AG08395 (cell line): ENCODE results near the gene CD14.
A peak's percentile ranks its signal among the peaks of the same experiment; 100 is the strongest.
"Not testable (repeated sequence)": the region's sequence is repeated elsewhere in the genome, so short reads cannot be mapped to it uniquely, and the experiment has no call there.

Source experiments
- DNase-seq: peaks from one replicate; pipeline ENCODE4 v3.0.0; 2012; ENCODE audit warnings: mixed read lengths, low spot score

CD14 gene

DNA sequence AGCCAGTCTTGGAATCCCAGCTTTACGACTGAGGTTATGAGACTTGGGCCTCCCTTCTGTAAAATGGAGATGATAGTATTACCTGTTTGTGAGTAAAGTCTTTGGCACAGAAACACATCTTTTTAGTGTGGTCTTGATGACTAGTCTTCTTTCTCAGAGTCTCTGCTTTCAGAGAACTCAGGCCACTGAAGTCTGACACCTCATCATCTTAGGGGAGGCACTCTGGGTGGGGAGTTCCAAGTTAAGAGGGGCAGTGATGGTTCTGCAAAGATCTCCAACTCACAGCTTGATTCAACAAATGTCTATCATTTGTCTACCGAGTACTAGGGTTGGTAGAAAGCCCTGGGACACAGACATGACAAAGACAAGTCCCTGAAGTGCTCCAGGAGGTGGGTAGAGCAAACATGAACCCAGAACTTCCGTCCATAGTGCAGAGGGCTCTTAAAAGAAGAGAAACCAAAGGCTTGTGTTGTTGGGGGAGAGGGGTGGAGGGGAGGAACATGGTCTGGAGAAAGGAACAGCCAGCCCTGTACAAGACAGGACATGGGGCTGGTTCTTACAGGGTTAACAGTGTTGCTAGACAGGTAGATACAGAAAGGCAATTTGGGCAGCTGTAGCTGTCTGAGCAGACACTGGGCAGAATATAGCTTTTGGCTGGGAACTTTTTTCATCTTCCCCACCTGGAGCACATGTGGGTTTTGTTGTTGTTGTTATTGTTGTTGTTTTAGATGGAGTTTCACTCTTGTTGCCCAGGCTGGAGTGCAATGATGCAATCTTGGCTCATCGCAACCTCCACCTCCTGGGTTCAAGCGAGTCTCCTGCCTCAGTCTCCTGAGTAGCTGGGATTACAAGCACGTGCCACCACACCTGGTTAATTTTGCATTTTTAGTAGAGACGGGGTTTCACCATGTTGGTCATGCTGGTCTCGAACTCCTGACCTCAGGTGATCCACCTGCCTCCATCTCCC, 2.6 kb upstream of the CD14 start:
- DNase-seq, result no peak

DNA sequence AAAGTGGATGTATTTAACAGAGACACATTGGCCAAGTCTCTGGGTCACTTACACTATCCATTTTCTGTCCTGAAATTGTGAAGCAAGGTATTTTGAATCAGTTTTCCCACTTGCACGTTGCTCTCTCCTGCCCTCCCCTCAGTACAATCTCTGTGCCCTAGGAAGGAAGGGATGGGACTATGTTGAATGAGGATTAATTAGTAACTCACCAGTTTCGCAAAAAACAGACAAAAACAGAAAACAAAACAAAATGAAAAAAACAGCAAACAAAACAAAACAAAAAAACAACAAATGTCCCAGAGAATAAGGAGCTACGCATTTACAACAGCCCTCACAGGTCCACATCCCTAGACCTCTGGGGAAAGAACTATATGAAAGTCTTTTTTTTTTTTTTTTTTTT, 1.1 kb upstream of the CD14 start:
- DNase-seq, result no peak

DNA sequence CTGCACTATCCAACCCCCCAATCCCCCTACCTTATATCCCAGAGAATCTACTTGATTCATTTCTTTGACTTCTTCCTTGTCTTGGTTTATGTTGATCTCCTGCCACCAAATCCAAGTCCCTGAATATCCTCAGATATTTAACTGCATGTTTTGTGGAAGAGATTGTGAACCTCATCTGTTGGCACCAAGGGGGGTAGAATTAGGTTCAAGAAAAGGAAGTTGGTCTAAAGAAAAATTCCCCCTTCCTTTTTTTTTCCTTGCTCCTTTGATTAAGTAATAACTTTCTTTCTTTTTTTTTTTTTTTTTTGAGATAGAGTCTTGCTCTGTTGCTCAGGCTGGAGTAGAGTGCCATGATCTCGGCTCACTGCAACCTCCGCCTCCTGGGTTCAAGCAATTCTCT, 526 bp upstream of the CD14 start:
- no peak for DNase-seq

DNA sequence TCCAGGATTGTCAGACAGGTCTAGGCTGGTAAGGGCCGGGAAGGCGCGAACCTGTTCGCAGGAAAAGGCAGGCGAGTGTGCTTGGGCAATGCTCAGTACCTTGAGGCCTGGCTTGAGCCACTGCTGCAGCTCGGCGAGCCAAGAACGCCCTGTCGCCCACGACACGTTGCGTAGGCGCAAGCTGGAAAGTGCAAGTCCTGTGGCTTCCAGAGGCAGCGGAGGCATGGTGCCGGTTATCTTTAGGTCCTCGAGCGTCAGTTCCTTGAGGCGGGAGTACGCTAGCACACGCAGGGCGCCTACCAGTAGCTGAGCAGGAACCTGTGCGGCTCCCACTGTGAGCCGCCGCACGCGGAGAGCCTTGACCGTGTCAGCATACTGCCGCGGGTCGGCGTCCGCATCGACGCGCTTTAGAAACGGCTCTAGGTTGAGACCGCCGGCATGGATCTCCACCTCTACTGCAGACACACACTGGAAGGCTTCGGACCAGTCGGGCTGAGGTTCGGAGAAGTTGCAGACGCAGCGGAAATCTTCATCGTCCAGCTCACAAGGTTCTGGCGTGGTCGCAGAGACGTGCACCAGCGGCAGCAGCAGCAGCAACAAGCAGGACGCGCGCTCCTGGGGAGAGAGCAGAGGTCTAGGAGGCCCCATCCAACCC, 482 bp downstream of the CD14 start:
- peak; percentile 20 for DNase-seq

DNA sequence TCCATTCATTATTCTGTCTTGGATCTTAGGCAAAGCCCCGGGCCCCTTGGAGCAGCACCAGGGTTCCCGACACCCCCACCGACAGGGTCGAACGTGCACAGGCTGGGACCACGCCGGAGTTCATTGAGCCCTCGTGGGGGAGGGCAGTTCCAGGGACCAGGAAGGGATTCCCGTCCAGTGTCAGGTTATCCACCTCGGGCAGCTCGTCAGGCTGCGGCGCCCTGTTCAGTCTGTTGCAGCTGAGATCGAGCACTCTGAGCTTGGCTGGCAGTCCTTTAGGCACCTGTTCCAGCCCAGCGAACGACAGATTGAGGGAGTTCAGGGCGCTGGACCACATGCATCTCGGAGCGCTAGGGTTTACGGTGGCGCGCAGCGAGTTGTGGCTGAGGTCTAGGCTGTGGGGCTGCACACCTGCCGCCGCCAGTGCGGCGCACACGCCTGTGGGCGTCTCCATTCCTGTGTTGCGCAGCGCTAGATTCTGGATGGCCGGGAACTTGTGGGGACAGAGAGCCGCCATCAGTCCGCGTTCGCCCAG, 1.1 kb downstream of the CD14 start:
- DNase-seq, result no peak

DNA sequence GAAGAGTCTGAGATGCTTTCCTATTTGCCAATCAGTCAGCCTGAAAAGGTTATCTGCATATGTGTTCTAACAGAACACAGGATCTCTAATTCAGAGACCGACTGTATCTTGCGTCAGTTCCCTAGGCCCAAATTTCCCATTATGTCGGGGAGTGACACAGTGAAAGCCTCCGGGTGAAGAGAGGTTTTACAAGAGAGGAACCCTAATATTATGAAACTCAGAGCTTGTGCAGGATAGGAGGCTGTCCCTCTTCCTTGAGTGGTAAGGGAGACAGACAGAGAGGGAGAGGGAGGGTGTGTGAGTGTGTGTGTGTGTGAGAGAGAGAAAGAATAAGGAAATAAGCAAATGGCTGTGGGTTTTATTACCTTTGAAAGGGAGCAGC, 1.9 kb downstream of the CD14 start:
- DNase-seq, result no peak

DNA sequence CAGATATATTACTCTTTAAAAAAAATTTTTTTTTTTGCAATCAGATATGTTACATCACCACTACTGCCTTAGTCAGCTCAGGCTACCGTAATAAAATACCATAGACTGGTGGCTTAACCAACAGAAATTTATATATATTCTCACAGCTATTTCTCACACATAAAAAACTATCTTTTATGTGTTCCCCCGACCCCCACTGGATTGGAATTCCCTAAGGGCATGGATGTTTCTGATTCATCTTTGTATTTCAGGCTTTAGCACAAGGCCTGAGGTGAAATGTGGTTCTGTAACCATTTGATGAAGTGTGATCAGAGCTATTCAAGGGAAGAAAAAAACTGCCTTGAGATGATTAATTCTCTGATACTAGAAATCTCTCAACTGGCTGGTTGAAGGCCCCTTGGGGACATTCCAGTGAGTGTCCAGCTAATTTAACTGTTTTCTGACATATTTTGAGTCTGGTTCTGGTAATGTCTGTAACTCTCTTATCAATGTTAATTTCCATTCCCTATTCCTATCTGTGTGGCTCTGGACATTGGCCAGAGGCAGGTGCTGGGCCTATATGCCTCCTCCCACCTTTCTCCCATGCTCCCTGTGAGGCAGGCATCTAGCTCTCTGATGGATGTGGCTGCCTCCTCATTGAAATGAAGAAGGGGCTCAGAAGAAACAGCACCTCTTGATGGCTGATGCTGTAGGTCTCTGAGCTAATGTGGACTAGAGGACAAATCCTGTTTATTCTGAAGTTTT, 2.5 kb downstream of the CD14 start:
- DNase-seq, result no peak

DNA sequence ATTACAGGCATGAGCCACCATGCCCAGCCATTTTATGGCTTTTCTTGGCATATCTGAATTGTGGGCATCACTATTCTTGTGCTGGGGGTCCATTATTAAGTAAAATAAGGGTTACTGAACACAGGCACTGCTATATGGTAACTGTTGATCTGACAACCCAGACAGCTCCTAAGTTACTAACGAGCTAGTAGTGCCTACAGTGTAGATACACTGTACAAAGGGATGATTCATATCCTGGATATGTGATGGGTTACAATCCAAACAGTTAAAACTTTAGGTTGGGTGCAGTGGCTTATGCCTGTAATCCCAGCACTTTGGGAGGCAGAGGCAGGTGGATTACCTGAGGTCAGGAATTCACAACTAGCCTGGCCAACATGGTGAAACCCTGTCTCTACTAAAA, 4.3 kb downstream of the CD14 start:
- no peak for DNase-seq

DNA sequence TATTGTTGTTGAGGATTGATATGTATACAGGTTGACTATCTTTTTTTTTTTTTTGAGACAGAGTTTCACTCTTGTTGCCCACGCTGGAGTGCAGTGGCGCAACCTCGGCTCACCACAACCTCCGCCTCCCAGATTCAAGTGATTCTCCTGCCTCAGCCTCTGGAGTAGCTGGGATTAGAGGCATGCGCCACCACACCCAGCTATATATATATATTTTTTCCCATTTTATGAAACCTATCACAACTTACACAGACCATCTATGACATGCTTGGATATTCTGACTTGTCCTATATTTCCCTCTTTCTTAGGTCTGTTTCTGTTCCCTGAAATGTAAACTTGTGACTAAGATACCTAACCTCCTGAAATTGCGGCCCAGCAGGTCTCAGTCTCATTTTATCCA, 5.0 kb downstream of the CD14 start:
- no peak for DNase-seq

DNA sequence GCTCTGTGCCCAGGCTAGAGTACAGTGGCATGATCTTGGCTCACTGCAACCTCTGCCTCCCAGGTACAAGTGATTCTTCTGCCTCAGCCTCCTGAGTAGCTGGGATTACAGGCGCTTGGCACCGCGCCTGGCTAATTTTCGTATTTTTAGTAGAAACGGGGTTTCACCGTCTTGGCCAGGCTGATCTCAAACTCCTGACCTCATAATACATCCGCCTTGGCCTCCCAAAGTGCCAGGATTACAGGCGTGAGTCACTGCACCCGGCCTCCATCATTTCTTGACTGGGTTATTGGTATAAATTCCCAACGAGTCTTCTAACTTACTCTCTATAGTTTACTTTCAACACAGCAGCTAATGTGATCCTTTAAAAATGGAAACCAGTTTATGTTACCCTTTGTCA, 8.1 kb downstream of the CD14 start:
- DNase-seq, result not testable (repeated sequence)

DNA sequence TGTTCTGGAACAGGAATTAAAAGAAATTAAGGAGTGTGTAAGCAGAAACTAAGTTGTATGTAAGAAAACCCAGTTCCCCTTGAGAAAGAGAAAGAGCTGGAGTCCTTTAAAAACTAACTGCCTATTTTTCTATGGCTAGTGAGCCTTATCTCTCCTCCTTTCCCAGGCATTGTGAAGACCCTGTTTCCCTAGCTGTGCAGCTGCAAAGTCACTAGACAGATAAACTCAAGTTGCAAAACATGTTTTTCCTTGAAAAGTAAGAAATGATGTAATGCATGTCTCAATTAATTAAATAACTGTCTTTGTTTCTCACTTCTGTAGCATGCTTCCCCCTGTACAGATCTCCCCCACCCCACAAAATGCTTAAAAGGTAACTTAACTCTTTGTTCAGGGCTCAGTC, 9.9 kb downstream of the CD14 start:
- DNase-seq, result not testable (repeated sequence)

DNA sequence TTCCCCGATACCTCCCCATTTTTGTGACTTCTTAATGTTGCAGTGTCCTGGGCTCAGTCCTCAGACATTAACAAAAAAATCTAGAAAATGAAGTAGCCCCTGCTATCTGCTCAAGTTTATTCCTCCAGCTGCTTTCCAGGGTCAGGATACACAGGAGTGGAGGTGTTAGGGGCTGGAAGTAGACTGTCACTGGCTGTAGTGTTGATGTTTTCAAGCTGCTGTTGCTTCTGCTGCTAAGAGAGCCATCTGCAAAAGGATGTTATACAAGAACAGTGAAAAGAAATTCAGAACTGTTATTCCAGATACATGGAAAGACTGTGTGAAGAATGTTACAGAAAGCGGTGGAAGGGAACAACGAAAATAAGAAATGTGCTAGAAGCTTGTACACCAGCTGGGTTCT, 10.7 kb downstream of the CD14 start:
- no peak for DNase-seq

DNA sequence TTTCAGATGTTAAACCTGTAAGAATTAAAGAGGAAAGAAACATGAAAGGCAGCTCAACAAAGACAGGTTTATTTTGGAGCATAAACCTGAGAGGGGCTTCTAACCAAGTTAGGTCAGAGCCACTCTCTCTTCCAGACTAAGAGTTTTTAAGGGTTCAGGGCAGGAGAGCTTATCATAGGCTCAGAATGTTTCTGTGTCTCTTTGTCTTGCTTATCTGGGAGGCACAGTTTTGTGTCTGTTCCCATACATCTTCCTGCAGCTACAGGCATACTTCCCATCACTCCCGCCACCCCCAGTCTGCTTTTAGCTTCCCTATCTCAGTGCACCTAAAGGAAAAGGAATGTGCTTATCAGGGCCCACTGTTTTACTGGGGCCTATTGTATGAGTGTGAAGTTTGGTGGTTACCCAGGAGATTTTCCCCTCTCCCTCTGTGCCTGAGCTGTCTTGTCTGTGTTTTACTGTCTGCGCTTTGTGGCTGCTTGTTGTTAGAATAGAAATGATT, 21.9 kb downstream of the CD14 start:
- DNase-seq, result no peak

DNA sequence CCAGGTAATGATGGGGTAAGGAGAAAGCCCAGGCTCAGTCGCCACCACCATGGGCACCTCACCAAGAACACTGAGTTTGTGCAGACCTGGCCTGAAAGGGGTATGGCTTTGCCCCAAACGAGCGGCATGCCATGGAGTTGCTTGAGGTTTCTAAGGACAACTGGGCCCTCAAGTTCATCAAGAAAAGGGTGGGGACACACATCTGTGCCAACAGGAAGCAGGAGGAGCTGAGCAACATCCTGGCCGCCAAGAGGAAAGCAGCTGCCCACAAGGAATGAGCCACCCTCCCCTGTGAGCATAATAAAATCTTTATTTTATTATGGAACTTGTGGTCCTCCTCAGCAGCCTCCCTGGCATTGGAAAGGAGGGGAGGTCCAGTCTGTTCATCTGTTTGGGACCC, 23.8 kb downstream of the CD14 start:
- peak; percentile 21 for DNase-seq

DNA sequence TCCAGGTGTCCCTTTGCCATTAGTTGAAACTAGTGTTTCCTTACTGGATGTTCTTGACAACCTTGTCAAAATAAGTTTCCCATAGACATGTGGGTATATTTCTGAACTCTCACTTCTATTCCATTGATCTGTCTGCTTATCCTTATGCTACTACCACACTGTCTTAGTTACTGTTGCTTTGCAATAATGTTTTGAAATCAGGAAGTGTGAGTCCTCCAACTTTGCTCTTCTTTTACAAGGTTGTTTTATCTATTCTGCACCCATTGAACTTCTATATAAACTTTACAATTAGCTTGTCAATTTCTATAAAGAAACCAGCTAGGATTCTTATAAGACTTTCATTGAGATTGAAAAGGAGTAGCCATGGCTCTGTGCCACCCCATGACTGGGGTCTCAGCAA, 24.3 kb downstream of the CD14 start:
- DNase-seq, result no peak

DNA sequence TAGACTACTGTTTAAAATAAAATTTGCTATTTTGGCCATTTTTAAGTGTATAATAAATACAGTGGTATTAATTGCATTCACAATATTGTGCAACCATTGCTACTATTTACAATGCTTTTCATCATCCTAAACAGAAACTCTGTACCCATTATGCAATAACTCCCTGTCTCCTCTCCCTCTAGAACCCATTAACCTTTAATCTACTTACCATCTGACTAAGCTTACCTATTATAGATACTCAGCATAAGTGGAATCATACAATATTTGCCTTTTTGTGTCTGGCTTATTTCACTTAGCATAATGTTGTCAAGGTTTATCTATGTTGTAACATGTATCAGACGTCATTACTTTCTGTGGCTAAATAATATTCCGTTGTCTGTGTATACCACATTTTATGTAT, 25.9 kb downstream of the CD14 start:
- DNase-seq, result no peak

DNA sequence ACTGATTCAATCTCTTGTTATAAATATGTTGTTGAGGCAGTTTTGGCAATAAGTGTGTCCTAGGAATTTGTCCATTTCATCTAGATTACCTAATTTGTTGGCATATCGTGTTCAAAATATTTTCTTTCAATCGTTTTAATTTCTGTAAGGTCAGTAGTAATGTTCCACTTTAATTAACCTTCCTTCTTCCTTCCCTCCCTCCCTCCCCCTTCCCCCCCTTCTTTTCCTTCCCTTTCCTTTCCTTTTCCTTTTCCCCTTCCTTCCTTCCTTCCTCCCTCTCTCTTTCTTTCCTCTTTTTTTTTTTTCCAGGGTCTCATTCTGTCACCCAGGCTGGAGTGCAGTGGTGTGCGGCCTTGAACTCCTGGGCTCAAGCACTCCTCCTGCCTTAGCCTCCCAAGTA, 27.1 kb downstream of the CD14 start:
- DNase-seq, result no peak

DNA sequence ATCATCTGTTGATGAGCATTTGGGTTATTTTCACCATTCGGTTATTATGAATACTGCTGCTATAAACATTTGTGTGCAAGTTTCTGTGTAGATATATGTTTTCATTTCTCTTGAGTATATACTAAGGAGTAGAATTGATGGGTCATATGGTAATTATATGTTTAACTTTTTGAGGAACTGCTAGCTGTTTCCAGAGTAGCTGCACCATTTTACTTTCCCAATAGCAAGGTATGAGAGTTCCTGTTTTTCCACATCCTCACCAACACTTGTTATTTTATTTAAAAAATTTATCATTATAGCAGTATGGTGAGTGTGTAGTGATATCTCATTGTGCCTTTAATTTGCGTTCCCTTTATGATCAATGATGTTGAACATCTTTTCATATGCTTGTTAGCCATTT, 29.2 kb downstream of the CD14 start:
- no peak for DNase-seq

DNA sequence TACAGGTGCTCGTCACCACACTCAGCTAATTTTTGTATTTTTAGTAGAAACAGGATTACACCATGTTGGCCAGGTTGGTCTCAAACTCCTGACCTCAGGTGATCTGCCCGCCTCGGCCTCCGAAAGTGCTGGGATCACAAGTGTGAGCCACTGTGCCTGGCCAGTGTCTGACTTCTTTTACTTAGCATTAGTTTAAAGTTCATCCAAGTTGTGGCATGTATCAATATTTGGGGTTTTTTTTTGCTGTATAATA, 29.6 kb downstream of the CD14 start:
- DNase-seq, result not testable (repeated sequence)

DNA sequence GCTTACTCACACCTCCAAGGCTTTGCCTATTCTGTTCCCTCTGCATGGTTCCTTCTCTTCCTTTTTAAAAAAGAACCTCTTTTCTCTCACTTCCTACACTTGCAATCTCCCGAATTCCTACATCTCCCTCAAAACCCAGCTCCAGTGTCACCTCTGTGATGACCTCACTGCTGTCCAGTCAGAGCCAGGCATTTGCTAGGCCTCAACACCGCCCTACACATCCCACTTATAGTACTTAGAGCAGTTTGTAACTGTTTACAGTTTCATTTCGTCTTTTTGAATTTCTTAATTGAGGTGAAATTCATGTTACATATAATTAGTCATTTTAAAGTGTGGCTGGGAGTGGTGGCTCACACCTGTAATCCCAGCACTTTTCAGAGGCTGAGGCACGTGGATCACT, 30.8 kb downstream of the CD14 start:
- DNase-seq, result no peak

DNA sequence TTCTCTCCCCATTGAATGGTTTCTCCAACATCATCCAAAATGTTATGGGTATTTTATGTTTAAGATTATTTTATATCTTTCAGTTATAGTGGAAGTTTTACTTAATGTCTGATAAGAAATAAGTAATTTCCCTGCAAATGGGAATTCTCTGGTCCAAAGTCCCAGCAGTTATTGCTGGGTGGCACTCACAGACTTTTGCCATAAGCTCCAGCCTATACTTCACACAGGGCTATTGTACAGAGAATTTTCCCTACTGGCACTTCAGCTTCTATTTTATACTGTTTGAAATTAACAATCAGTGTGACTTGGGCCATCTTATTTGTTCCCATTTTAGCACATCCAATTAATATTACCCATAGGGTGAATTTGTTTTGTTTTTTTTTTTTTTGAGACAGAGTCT, 32.9 kb downstream of the CD14 start:
- DNase-seq, result no peak

DNA sequence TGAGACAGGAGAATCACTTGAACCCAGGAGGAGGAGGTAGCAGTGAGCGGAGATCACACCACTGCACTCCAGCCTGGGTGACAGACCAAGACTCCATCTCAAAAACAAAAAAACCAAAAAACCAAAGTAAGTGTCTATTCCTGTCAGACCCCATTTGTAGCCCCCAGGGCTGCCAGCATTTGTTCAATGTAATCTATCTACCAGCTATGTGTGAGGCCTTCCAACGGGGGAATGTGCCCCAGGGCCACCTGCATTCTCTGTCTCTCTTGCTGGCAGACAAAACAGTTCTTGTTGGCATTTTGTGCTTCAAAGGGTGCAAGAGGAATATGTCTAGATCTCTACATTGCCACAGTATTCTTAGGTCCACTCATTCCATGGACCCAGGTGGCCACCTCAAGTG, 34.1 kb downstream of the CD14 start:
- no peak for DNase-seq

DNA sequence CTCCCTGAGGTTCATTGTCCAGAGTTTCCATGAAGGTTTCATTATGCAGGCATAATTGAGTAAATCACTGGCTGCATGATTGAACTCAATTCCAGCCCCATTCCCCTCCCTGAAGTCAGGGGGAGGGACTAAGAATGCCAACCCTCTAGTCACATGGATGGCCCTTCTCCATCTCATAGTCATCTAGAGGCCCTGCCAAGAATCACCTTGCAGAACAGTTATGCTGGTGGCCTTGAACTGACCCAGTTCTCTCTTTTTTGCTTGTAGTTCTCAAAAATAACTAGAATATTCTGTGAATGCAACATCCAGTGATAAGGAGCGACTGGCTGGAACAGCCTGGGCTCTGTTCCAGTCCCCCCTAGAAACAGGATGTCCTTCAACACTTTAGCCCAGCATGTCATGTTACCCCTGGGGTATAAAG, 36.6 kb downstream of the CD14 start:
- DNase-seq, result no peak
